ENCODE results near the gene BTNL9.

GRCh38 chr5:181001947-181002346 is 38.1 kb upstream of the BTNL9 start:
- TF ChIP-seq CTCF (IDR thresholded peaks at IDR 0.05) (no peak), POLR2A (IDR thresholded peaks at IDR 0.05) (no peak)
